HPDE6-E6E7 (cell line): ENCODE measurements around the gene PPM1M.
"Not testable (repeated sequence)": the region's sequence is repeated elsewhere in the genome, so short reads cannot be mapped to it uniquely, and the experiment has no call there.

Experiments
- DNase-seq: peaks from one replicate; pipeline ENCODE4 v3.0.0; 2011; ENCODE audit warnings: missing footprints; ENCODE audit errors: extremely low spot score

Gene PPM1M

DNA sequence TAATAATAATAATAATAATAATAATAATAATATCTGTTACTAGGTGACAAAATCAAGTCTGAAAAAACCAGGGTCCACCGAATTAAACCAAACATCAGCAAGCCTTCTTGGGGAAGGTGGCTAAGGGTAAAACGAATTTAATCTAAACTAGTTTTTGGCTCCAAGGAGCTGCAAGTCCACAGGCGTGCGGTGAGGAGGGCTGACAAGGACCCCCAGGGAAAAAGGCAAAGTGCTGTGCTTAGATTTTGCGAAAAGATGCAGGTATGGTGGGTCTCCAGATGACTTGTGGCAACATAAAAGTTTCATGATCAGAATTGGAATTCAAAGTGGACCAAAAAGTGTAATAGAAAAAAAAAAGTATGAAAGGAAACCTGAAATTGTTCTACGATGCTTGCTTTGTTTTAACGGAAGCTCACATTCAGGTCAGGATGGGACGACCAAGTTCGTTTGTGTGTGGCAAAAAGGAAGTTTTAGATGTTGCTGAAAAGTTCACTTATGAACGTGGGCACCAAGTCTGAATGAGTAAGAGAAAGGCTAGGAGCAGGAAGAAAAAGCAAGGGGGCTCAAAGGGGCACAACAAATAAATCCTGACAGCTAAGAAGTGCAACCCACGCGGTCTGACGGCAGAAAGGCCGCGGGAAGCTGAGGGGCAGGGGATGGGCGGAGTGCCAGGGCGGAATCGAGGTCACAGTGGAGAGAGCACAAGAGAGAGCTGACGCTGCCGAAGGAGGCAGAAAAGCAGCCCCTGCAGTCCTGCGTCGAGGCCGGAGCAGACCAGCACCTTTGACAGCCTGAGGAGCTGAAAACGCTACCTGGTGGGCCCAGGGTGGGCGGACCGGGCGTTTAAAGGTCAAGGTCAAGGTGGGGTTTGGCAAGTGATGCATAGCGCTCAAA, 31.8 kb downstream of the PPM1M start:
- DNase-seq = no peak

DNA sequence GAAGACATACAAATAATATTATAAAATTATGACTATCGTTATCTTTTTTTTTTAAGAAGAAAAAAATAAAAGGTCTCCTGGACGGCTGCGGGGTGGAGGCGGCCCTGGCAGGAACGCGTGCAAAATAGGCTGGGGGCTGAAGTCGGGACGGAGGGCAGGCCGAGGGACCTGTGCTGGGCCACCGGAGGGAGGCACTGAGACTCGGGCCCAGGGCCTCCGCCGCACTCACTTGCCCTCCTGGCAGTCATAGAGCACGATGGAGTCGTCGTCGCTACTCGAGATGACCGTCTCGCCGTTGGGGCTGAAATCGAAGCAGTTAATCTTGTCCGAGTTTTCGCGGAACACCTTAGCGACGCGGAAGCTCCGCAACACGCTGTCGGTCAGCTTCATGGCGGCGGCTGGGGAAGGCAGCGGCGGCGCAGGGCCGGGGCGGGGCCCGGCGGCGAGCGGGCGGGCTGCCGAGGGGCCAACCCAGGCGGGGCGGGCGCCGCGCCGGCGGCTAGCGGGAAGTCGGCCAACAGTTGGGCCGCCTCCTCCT, 32.5 kb downstream of the PPM1M start:
- DNase-seq = no peak

DNA sequence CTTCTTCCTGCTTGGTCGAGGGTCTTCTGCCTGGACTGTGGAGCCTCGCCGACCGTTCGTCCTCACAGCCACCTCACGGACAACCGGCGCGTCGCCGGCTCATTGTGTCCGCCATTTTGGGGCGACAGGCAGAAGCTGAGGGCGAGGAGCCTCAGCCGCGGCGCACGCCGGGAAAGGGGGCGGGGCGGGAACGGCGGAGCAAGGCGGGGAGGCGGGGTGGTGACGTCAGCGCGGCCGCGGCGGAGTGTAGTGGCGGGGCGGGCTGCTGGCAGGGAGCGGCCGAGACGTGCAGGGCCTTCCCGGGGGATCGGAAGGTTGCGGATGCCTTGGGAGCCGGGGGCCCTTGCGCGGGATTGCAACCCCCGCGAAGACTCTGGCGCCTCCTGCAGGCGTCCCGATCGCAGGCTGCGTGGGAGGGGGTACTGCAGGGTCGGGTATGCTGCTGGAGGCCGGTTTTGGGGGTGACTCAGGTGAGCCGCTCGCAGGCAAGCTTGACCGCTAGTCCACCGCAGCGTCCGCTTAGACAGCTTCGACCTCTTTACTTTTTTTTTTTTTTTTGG, 33.0 kb downstream of the PPM1M start, which contains the start of gene WDR82:
WDR82 (minus strand) TSS at position 140 of the 560 bp plus-strand sequence. CDS start 288 bp downstream, outside the sequence.
- DNase-seq = peak; percentile 72

DNA sequence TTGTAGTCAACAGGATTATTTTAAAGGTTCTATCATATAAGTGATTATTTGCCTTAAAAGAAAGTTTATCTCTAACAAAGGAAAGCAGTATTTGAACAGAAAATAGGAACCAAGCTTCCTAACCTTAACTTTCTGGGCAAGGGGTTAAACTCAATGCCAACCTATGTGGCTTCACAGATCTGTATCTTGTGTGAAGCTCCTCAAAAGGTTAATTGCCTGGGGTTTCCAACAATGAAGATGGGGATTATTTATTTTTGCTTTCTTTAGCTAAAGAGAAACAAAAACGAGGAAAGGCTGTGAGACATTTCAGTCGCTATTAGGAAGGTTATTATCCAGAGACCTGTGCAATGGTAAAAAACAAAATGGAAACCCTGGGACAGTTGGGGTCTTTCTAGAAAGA, 34.0 kb downstream of the PPM1M start:
- no peak for DNase-seq

DNA sequence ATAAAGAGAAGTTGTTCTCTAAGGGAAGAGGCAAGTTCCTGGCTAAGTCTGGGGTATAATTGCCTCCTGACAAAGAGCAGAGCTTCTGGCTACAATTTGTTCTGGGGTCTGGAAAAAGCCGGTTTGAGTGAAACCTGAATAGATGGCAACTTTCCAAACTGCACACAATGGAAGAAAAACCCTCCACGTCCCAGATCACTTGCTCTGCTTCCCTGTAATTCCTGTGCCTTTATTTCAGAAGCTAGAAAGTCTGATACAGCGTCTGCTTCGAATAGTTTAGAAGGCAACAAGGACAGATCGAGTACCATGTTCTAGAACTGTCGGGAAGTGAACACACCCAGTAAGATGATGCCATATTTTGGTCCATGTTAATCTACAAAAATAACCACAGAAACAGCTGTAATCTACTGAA, 34.5 kb downstream of the PPM1M start:
- DNase-seq = no peak

DNA sequence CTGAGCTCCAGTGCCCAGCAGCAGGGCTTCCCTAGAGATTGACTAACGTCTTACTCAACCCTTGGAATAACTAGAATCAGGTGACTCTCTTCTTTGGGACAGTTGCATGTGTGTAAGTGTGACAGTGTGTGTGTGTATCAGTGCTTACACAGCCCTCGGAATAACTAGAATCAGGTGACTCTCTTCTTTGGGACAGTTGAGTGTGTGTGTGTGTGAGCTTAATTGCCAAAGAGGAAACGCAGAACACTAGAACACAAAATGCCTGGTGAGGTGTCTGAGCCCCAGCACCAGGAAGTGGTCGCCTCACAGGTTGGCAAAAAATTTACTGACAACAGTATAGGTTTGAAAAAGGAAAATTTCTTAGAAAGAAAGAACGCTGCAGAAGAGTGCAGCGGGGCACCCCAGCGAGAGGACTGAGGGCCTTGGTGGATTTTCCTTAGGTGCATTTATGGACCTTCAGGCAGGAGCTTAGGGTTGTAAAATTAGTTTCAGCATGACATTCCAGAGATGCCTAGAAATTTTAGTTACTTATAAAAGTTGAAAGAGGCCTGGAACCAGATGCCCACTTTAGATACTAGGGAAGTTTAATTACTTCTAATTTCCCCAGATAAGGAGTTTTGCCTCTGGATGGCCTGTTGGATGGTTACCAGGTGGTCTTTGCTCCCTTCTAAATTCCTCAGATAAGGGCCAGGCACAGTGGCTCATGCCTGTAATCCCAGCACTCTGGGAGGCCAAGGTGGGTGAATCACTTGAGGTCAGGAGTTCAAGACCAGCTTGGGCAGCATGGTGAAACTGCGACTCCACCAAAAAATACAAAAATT, 36.6 kb downstream of the PPM1M start:
- DNase-seq = no peak

DNA sequence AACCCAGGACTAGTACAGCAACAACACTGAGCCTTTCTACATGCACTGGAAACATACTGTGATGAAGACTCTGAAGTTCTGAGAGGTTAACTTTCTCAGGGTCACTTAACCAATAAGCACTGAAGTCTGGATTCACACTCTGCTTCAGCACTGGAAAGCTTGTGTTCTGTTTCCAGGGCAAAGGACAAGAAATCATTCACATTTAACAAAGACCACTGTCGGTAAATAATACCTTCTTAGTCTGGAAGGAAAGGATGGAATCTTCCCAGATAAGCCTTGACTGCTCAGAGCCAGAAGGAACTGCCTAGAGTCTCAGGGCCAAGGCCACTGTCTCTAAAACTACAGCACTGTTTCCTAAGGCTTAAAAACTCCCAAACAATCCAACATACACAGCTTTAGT, 37.7 kb downstream of the PPM1M start:
- no peak for DNase-seq

DNA sequence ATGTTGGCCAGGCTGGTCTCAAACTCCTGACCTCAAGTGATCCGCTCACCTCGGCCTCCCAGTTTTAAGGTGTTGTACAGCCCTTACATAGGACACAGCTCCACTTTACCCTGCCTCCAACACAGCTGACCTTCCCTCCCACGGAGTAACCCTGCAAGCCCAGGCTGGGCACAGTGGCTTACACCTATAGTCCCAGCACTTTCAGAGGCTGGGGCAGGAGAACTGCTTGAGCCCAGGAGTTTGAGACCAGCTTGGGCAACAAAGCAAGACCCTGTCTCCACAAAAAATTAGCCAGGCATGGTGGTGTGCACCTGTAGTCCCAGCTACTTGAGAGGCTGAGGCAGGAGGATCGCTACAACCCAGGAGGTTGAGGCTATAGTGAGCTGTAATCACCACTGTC, 38.5 kb downstream of the PPM1M start:
- not testable (repeated sequence) for DNase-seq

DNA sequence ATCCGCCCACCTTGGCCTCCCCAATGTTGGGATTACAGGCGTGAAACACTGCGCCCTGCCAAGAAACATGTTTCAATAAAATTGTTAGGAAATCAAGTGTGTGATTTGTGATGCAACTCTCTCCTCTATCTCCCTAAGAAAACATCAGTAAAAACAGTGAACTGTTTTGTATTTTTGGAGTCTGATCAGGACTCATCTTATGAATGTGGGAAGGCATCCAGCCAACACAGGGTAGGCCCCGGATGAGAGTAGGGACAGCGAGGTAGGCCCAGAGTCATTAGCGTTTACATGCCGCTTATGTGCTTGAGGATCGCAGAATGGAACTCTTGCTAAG, 41.2 kb downstream of the PPM1M start:
- DNase-seq = no peak

DNA sequence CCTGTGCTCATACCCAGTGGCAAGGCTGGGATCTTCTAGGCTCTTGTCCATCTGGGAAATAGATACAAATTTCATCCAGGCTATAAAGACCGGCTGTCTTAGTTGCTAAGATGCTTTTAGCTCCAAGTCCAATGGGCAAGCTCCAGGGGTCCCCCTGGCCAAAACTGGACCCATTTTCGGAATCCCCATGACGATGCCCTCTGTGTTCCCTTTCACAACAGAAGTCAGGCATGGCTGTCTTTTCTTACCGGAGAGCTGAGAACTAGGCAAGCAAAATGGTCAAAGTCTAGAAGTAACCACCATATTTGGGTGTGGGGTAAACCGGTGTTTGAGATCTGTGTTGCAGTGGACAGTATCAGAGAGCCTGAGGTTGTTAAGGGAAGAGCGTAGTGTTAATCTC, 43.1 kb downstream of the PPM1M start:
- DNase-seq = no peak

DNA sequence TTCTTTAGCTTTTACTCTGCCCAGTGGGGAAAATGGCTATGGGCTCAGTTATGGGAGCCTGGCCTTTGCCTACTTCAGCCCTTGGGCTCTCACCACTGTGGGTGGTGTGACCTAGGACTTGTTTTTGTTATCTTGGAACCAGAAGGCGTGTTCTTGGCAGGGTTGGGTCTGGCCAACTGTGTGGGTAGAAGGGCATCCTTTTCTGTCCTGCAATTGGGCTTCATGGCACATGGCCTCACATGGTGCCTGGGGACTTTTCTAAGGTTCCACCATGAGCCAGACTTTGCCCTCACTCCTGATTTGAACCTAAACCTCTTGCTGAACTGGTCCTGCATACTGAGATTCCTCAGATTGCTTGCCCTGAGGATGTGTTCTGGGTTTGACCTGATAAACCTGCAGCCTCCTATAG, 43.8 kb downstream of the PPM1M start:
- DNase-seq = no peak

DNA sequence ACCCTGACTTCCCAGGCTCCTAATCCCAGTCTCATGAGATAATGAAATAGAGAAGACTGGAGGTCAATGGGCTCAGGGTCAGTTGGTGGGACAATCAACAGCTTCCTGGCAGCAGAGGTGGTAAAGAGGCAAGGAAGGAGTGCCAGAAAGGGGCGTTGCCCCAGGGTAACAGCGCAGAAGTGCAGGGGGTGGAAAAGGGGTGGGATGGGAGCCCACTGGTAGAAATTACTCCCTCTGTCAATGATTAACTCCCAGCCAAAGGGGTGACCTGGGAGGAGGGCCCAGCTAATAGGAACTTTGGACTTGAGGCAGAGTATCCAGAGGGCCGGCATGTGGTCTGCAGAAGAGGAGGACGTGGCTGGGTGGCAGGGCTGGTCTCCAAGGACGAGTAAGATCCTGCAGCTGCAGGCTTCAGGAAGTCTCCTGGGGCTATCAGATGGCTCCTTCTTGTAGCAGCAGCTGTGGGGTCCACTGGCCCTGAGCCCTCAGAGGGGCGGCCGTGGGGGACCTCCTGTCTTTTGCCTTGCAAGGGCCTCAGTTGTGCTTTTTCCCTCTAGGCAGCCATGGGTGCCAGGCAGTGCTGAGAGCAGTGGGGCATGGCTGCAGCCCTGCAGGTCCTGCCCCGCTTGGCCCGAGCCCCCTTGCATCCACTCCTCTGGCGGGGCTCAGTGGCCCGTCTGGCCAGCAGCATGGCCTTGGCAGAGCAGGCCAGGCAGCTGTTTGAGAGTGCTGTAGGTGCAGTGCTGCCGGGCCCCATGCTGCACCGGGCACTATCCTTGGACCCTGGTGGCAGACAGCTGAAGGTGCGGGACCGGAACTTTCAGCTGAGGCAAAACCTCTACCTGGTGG, 44.4 kb downstream of the PPM1M start:
- no peak for DNase-seq

DNA sequence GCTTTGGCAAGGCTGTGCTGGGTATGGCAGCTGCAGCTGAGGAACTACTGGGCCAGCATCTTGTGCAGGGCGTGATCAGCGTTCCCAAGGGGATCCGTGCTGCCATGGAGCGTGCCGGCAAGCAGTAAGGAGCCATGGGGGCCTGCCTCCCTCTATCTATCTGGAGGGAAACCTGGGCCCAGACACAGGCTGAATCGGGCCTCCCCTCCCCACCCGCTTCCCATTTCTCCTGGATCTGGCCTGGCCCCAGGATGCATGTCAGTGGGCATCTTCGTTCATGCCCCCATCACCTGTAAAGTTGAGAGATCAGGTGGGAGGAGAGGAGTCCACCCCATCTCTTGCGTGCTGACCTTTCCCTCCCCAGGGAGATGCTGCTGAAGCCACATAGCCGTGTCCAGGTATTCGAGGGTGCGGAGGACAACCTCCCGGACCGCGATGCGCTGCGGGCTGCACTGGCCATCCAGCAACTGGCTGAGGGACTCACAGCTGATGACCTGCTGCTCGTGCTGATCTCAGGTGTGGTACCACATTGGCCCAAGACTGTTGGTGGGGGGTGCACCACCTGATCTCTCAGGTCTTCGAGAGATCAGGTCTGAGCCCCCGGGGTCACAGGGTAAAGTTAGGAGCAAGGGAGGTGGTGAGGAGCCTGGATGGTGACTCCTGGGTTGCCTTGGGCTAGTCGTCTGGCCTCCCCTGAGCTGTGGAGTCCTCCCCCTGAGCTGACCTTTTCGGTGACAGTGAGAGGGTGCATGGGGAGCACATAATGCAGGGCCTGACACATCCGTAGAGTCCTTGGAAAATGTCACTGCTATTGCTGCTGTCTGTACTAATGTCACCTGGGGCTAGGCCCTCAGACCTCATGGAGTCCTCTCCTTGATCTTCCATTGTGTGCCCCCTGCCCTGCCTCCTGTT, 45.3 kb downstream of the PPM1M start:
- no peak for DNase-seq

DNA sequence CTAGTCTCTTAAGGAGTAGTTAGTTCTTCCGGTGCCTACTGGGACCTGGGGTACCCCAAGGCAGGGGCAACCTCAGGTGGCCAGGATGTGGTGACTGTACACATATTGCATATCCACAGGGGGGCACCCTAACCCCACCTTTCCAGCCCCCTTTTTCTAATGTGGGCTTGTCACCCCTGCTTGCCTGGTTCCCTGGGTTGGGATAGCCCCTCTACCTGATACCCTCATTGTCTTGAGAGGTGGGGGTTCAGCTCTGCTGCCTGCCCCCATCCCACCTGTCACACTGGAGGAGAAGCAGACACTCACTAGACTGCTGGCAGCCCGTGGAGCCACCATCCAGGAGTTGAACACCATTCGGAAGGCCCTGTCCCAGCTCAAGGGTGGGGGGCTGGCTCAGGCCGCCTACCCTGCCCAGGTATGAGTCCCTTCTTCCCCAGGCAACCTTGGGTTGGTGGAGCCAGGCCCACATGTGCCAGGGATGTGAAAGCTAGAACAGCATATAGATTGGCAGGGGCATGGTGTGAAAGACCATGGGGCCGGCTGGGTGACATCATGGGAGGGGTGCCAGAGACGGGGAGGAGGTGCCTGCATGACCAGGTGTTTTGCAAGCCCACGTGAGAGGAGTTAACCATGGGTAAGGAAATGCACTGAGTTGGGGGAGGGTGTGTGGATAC, 46.1 kb downstream of the PPM1M start:
- DNase-seq = no peak

DNA sequence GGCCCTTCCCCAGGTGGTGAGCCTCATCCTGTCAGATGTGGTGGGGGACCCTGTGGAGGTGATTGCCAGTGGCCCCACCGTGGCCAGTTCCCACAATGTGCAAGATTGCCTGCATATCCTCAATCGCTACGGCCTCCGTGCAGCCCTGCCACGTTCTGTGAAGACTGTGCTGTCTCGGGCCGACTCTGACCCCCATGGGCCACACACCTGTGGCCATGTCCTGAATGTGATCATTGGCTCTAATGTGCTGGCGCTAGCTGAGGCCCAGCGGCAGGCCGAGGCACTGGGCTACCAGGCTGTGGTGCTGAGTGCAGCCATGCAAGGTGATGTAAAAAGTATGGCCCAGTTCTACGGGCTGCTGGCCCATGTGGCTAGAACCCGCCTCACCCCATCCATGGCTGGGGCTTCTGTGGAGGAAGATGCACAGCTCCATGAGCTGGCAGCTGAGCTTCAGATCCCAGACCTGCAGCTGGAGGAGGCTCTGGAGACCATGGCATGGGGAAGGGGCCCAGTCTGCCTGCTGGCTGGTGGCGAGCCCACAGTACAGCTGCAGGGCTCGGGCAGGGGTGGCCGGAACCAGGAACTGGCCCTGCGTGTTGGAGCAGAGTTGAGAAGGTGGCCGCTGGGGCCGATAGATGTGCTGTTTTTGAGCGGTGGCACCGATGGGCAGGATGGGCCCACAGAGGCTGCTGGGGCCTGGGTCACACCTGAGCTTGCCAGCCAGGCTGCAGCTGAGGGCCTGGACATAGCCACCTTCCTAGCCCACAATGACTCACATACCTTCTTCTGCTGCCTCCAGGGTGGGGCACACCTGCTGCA, 46.9 kb downstream of the PPM1M start:
- no peak for DNase-seq

DNA sequence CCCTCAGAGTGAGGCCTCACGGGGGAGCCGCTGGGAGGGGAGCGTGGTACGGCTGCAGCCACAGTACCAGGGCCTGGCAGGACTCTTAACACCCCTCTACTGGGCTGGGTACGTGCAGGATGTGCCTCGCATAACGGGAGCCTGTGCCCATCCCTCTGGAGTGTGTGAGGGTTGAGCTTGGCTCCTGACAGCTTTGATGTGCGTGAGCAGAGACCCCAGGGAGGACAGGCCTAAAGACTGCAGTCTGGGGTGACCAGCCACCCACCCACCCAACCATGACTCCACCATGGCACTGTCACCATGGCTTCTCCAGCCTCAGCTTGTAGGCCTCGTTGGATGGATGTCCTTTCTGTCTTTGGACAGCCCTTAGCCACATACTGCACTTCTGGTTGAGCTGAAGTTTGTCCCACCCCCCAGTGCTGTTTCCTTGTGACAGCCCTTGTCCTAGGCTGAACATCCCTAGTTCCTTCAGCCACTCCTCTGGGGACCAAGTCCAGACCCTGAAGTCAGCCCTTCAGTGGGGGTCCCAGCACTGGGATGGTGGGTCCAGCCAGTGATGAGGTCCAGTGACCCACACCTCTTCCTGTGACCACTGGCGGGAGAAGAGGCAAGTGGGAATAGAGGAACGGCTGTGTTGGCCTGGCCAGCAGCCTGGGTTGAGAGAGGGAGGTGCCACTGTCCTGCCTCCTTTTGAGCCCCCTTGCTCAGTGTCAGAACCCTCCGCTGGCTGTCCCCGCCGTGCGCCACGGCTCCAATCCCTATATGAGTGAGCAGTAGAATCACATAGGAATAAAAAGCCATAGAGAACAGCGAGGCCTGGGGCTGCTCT, 48.1 kb downstream of the PPM1M start:
- DNase-seq = no peak

DNA sequence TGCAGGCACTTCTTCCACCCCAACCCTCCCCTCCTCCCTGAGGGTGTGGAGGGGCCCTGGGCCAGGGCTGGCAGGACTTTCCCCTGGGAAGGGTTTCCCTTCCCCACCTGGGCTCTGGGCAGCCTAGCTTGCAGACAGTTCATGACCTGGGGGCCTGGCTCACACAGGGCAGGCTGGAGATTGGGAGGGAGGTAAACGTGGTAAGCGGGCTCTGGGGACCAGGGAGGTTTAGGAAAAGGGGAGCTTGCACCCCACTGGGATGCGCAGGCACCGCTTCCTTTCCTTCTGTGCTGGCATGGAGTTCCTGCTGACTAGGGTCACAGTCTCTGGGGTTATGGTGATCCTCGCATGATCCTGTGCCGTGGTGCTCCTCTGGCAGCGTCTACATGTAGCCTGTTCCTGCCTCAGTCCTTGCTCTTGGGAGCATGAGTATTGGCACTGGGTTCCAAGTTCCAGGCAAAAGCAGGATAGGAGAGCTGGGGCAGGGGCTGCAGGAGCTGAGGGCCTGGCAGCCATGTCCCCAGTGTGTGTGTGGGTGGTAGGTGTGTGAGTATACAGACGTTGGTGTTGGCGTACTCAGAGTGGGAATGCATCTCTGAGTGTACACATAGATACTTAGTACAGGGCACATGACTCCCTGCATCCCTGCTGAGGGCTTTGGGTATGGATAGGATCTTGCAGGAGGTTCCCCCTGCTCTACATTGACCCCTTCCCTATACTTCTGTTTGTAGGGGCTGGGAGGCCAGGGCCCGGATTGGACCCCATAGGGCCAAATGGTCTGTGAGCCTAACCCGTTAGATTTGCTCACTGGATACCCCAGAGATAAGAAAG, 49.0 kb downstream of the PPM1M start:
- DNase-seq = no peak
